HUES64 (cell line): Measurements from ENCODE around the gene YEATS4.
A peak's percentile ranks its signal among the peaks of the same experiment; 100 is the strongest.

Source experiments
- H3K27ac ChIP-seq: 2 replicates; pipeline ENCODE4 v1.7.0; 2013; ENCODE audit warnings: low read depth, low read length, inconsistent platforms
- H3K27me3 ChIP-seq: 2 replicates; pipeline ENCODE4 v1.6.1; 2013; ENCODE audit warnings: mild to moderate bottlenecking, low read length; ENCODE audit not compliant: insufficient read depth
- H3K36me3 ChIP-seq: 2 replicates; pipeline ENCODE4 v1.6.1; 2013; ENCODE audit warnings: mild to moderate bottlenecking, low read length; ENCODE audit not compliant: insufficient read depth
- H3K4me1 ChIP-seq: 2 replicates; pipeline ENCODE4 v1.6.1; 2013; ENCODE audit warnings: mild to moderate bottlenecking, low read length, moderate library complexity; ENCODE audit not compliant: insufficient read depth
- H3K4me3 ChIP-seq: 2 replicates; pipeline ENCODE4 v1.5.1; 2013; ENCODE audit warnings: mild to moderate bottlenecking, low read length, moderate library complexity
- H3K9ac ChIP-seq: 2 replicates; pipeline ENCODE4 v1.6.1; 2013; ENCODE audit warnings: mild to moderate bottlenecking, low read depth, low read length
- H3K9me3 ChIP-seq: 2 replicates; pipeline ENCODE4 v1.6.1; 2013; ENCODE audit warnings: low read depth, low read length; ENCODE audit not compliant: insufficient read depth
- whole genome bisulfite sequencing: fragments of 150-250, 120-280 bp; methylation state at CpG from one replicate; pipeline ENCODE4 v1.1.7; 2013; ENCODE audit warnings: missing lambda C conversion rate; 5-methylcytosine and 5-hydroxymethylcytosine counted together

YEATS4 gene

GRCh38 chr12:69354556-69355187 lies 4.9 kb upstream of the YEATS4 start:
- Histone ChIP-seq H3K27me3 (no peaks in the 10 kb centered on the region), H3K36me3 (no peaks in the 10 kb centered on the region), H3K9ac (no peak overlapping the region), H3K4me1 (0 out of 2 replicates have a peak, but pooled peaks cover 12% of the 10 kb centered on the region), H3K9me3 (no peaks in the 10 kb centered on the region), H3K27ac (no peak overlapping the region), H3K4me3 (no peak overlapping the region)
- WGBS = 93% methylated on average over 1 of the region's 1 CpG

GRCh38 chr12:69355363-69356028 lies 4.0 kb upstream of the YEATS4 start:
- 100% methylated on average over 2 of the region's 2 CpGs for WGBS

GRCh38 chr12:69360348-69360672 lies 767 bp downstream of the YEATS4 start:
- Histone ChIP-seq H3K27ac (peak overlapping the region; percentile 99), H3K9me3 (no peaks in the 10 kb centered on the region; the same call in 1 of the 2 replicates), H3K36me3 (peaks cover 27% of the 10 kb centered on the region), H3K9ac (peak overlapping the region; percentile 97), H3K4me3 (peak overlapping the region; percentile 88), H3K4me1 (0 out of 2 replicates have a peak, but pooled peaks cover 3% of the 10 kb centered on the region), H3K27me3 (no peaks in the 10 kb centered on the region)
- 11% methylated on average over 10 of the region's 10 CpGs for WGBS

More at GRCh38 chr12:69355363-69356028, 4.0 kb upstream of the YEATS4 start:
- no peaks in the 10 kb centered on the region for H3K36me3 ChIP-seq
- H3K27ac ChIP-seq = no peak overlapping the region
- H3K4me1 ChIP-seq = 0 out of 2 replicates have a peak, but pooled peaks cover 12% of the 10 kb centered on the region
- no peak overlapping the region for H3K4me3 ChIP-seq
- H3K9ac ChIP-seq = no peak overlapping the region
- no peaks in the 10 kb centered on the region for H3K9me3 ChIP-seq
- no peaks in the 10 kb centered on the region for H3K27me3 ChIP-seq

- Histone ChIP-seq H3K27me3 (no peaks in the 10 kb centered on the region), H3K27ac (no peak overlapping the region), H3K9ac (no peak overlapping the region), H3K36me3 (peaks cover 87% of the 10 kb centered on the region), H3K4me3 (no peak overlapping the region), H3K9me3 (no peaks in the 10 kb centered on the region; the same call in 1 of the 2 replicates), H3K4me1 (no peaks in the 10 kb centered on the region)
- WGBS = 100% methylated on average over 3 of the region's 5 CpGs
Measured at GRCh38 chr12:69366796-69367195, 7.3 kb downstream of the YEATS4 start.

GRCh38 chr12:69368171-69368570 lies 8.6 kb downstream of the YEATS4 start:
- Histone ChIP-seq H3K27me3 (no peaks in the 10 kb centered on the region), H3K4me1 (no peaks in the 10 kb centered on the region), H3K4me3 (no peak overlapping the region), H3K9me3 (peaks cover 8% of the 10 kb centered on the region; the same call in 1 of the 2 replicates), H3K36me3 (peaks cover 92% of the 10 kb centered on the region), H3K27ac (no peak overlapping the region), H3K9ac (no peak overlapping the region)
- 92% methylated on average over 1 of the region's 1 CpG for WGBS

- Histone ChIP-seq H3K4me3 (no peak overlapping the region), H3K9ac (no peak overlapping the region), H3K36me3 (peaks cover 59% of the 10 kb centered on the region), H3K4me1 (no peaks in the 10 kb centered on the region), H3K27ac (no peak overlapping the region), H3K27me3 (no peaks in the 10 kb centered on the region), H3K9me3 (no peaks in the 10 kb centered on the region)
- WGBS = 96% methylated on average over 1 of the region's 1 CpG
Measured at GRCh38 chr12:69383074-69383473, 23.5 kb downstream of the YEATS4 start.

GRCh38 chr12:69385038-69385437 lies 25.5 kb downstream of the YEATS4 start:
- H3K36me3 ChIP-seq = peaks cover 56% of the 10 kb centered on the region
- no peak overlapping the region for H3K4me3 ChIP-seq
- no peaks in the 10 kb centered on the region for H3K27me3 ChIP-seq
- H3K27ac ChIP-seq = no peak overlapping the region
- no peaks in the 10 kb centered on the region for H3K9me3 ChIP-seq
- no peak overlapping the region for H3K9ac ChIP-seq
- H3K4me1 ChIP-seq = no peaks in the 10 kb centered on the region
- WGBS = 91% methylated on average over 3 of the region's 3 CpGs

GRCh38 chr12:69386921-69387320 lies 27.4 kb downstream of the YEATS4 start:
- WGBS = 100% methylated on average over 1 of the region's 2 CpGs
- no peaks in the 10 kb centered on the region for H3K27me3 ChIP-seq
- H3K9ac ChIP-seq = no peak overlapping the region
- H3K36me3 ChIP-seq = peaks cover 59% of the 10 kb centered on the region
- no peaks in the 10 kb centered on the region for H3K4me1 ChIP-seq
- no peak overlapping the region for H3K27ac ChIP-seq
- H3K4me3 ChIP-seq = no peak overlapping the region
- H3K9me3 ChIP-seq = no peaks in the 10 kb centered on the region

- no peaks in the 10 kb centered on the region for H3K4me1 ChIP-seq
- no peak overlapping the region for H3K9ac ChIP-seq
- H3K36me3 ChIP-seq = peaks cover 57% of the 10 kb centered on the region
- H3K4me3 ChIP-seq = no peak overlapping the region
- 94% methylated on average over 1 of the region's 1 CpG for WGBS
- H3K9me3 ChIP-seq = no peaks in the 10 kb centered on the region
- H3K27ac ChIP-seq = no peak overlapping the region
- H3K27me3 ChIP-seq = no peaks in the 10 kb centered on the region
Measured at GRCh38 chr12:69388371-69388770, 28.8 kb downstream of the YEATS4 start.

GRCh38 chr12:69389831-69390230 lies 30.3 kb downstream of the YEATS4 start:
- WGBS = no CpG with 5 or more reads among the region's 1 CpG
- Histone ChIP-seq H3K4me1 (no peaks in the 10 kb centered on the region), H3K9ac (no peak overlapping the region), H3K27me3 (no peaks in the 10 kb centered on the region), H3K36me3 (peaks cover 45% of the 10 kb centered on the region), H3K4me3 (no peak overlapping the region), H3K9me3 (no peaks in the 10 kb centered on the region), H3K27ac (no peak overlapping the region)

GRCh38 chr12:69392179-69392928 lies 32.8 kb downstream of the YEATS4 start:
- WGBS = no CpG with 5 or more reads among the region's 1 CpG
- Histone ChIP-seq H3K27ac (no peak overlapping the region), H3K36me3 (peaks cover 49% of the 10 kb centered on the region), H3K27me3 (no peaks in the 10 kb centered on the region), H3K9ac (no peak overlapping the region), H3K4me1 (no peaks in the 10 kb centered on the region), H3K9me3 (peaks cover 4% of the 10 kb centered on the region; the same call in 1 of the 2 replicates), H3K4me3 (no peak overlapping the region)
